Measurements from ENCODE around the gene POLR1D. TPM values are rescaled to one million over a fixed set of nuclear protein-coding genes. Genes with fewer than 3 reads are reported as not detected.
A peak's percentile ranks its signal among the peaks of the same experiment; 100 is the strongest.

The POLR1D gene
- 10 to 100 TPM; 58.2 to 92.3 (median 82.5) TPM for total RNA-seq
- 72.6 TPM for polyA plus RNA-seq
- long read RNA-seq, donor 1, transcript POLR1D-203 (3 exons, 2,036 nt) = minor isoform, 15 of 57 reads
- long read RNA-seq, donor 1, transcript POLR1D-201 (2 exons, 1,166 nt) = major isoform, 17 of 57 reads
- long read RNA-seq, donor 1, transcript POLR1D-207 (3 exons, 1,606 nt) = minor isoform, 5 of 57 reads
- long read RNA-seq, donor 1, partial matches to known transcripts = 0 of 57 reads
- long read RNA-seq, donor 1, other reads (novel, unspliced or antisense) = 19 of 57 reads
- long read RNA-seq, donor 2, transcript POLR1D-201 (2 exons, 1,166 nt) = minor isoform, 14 of 52 reads
- long read RNA-seq, donor 2, transcript POLR1D-203 (3 exons, 2,036 nt) = major isoform, 19 of 52 reads
- long read RNA-seq, donor 2, partial matches to known transcripts = 0 of 52 reads
- long read RNA-seq, donor 2, other reads (novel, unspliced or antisense) = 17 of 52 reads
- long read RNA-seq, donor 3, transcript POLR1D-203 (3 exons, 2,036 nt) = major isoform, 51 of 62 reads
- long read RNA-seq, donor 3, partial matches to known transcripts = 0 of 62 reads
- long read RNA-seq, donor 3, other reads (novel, unspliced or antisense) = 5 of 62 reads
- long read RNA-seq, donor 4, transcript POLR1D-201 (2 exons, 1,166 nt) = minor isoform, 14 of 55 reads
- long read RNA-seq, donor 4, transcript POLR1D-203 (3 exons, 2,036 nt) = major isoform, 29 of 55 reads
- long read RNA-seq, donor 4, partial matches to known transcripts = 0 of 55 reads
- long read RNA-seq, donor 4, other reads (novel, unspliced or antisense) = 8 of 55 reads

- peak; percentile 87 to 89 for ATAC-seq
Measured at GRCh38 chr13:27621366-27622101, at the start of gene POLR1D. POLR1D (plus strand) TSS chr13:27621892; CDS start chr13:27621984, 92 bp downstream.

GRCh38 chr13:27572234-27572901, 49.3 kb upstream of the POLR1D start:
- H3K27ac ChIP-seq (ENCODE audit: low read length) = no peak overlapping the region
- peaks cover 3% of the 10 kb centered on the region for H3K4me1 ChIP-seq (ENCODE audit: control insufficient read depth, insufficient read depth, low read length)
- intact Hi-C loops (cut with DNase I) = no loop called here
- ATAC-seq (no peak), DNase-seq (no peak)
- no peaks in the 10 kb centered on the region for H3K9me3 ChIP-seq (ENCODE audit: control insufficient read depth, low read length)
- no peak overlapping the region for H3K4me3 ChIP-seq (ENCODE audit: low read length)
- H3K27me3 ChIP-seq (ENCODE audit: control insufficient read depth, insufficient read depth) = no peaks in the 10 kb centered on the region

More at GRCh38 chr13:27621366-27622101, at the start of gene POLR1D:
- intact Hi-C loops (cut with DNase I) = no loop called here
- Histone ChIP-seq H3K4me1 (ENCODE audit: control insufficient read depth, insufficient read depth, low read length) (peaks cover 9% of the 10 kb centered on the region), H3K27ac (ENCODE audit: low read length) (peak within 1 kb of the TSS; percentile 99), H3K9me3 (ENCODE audit: control insufficient read depth, low read length) (no peaks in the 10 kb centered on the region), H3K4me3 (ENCODE audit: low read length) (peak within 1 kb of the TSS; percentile 53), H3K27me3 (ENCODE audit: control insufficient read depth, insufficient read depth) (no peaks in the 10 kb centered on the region)
- peak; percentile 79 to 90 (median 89) for DNase-seq
- WGBS = under 1% methylated on average over 71 of the region's 71 CpGs

GRCh38 chr13:27573265-27573664, 48.4 kb upstream of the POLR1D start:
- H3K9me3 ChIP-seq (ENCODE audit: control insufficient read depth, low read length) = no peaks in the 10 kb centered on the region
- H3K4me1 ChIP-seq (ENCODE audit: control insufficient read depth, insufficient read depth, low read length) = peaks cover 3% of the 10 kb centered on the region
- H3K4me3 ChIP-seq (ENCODE audit: low read length) = no peak overlapping the region
- DNase-seq (no peak), ATAC-seq (no peak)
- no peak overlapping the region for H3K27ac ChIP-seq (ENCODE audit: low read length)
- 77% methylated on average over 2 of the region's 2 CpGs for WGBS
- intact Hi-C loops (cut with DNase I) = no loop called here
- no peaks in the 10 kb centered on the region for H3K27me3 ChIP-seq (ENCODE audit: control insufficient read depth, insufficient read depth)

- ATAC-seq = no peak
- WGBS = 94% methylated on average over 1 of the region's 1 CpG
- H3K4me3 ChIP-seq (ENCODE audit: low read length) = no peak overlapping the region
- no peak overlapping the region for H3K27ac ChIP-seq (ENCODE audit: low read length)
- intact Hi-C loops (cut with DNase I) = no loop called here
- DNase-seq = no peak
- H3K4me1 ChIP-seq (ENCODE audit: control insufficient read depth, insufficient read depth, low read length) = peaks cover 3% of the 10 kb centered on the region
- no peaks in the 10 kb centered on the region for H3K27me3 ChIP-seq (ENCODE audit: control insufficient read depth, insufficient read depth)
- no peaks in the 10 kb centered on the region for H3K9me3 ChIP-seq (ENCODE audit: control insufficient read depth, low read length)
Measured at GRCh38 chr13:27574661-27575060, 47.0 kb upstream of the POLR1D start.

GRCh38 chr13:27578121-27579030, 43.3 kb upstream of the POLR1D start:
- H3K4me1 ChIP-seq (ENCODE audit: control insufficient read depth, insufficient read depth, low read length) = peaks cover 5% of the 10 kb centered on the region
- intact Hi-C loops (cut with DNase I) = no loop called here
- H3K4me3 ChIP-seq (ENCODE audit: low read length) = no peak overlapping the region
- 95% methylated on average over 6 of the region's 6 CpGs for WGBS
- H3K9me3 ChIP-seq (ENCODE audit: control insufficient read depth, low read length) = no peaks in the 10 kb centered on the region
- H3K27me3 ChIP-seq (ENCODE audit: control insufficient read depth, insufficient read depth) = no peaks in the 10 kb centered on the region
- no peak overlapping the region for H3K27ac ChIP-seq (ENCODE audit: low read length)
- ATAC-seq (no peak), DNase-seq (no peak)

- H3K27ac ChIP-seq (ENCODE audit: low read length) = no peak overlapping the region
- DNase-seq (no peak), ATAC-seq (peak in 1 of 2 donors; percentile 65)
- no peak overlapping the region for H3K4me3 ChIP-seq (ENCODE audit: low read length)
- H3K9me3 ChIP-seq (ENCODE audit: control insufficient read depth, low read length) = no peaks in the 10 kb centered on the region
- H3K4me1 ChIP-seq (ENCODE audit: control insufficient read depth, insufficient read depth, low read length) = peaks cover 8% of the 10 kb centered on the region
- intact Hi-C loops (cut with DNase I) = no loop called here
- no peaks in the 10 kb centered on the region for H3K27me3 ChIP-seq (ENCODE audit: control insufficient read depth, insufficient read depth)
- WGBS = 24% methylated on average over 4 of the region's 4 CpGs
Measured at GRCh38 chr13:27583645-27584044, 38.0 kb upstream of the POLR1D start.

- DNase-seq = no peak
- peaks cover 8% of the 10 kb centered on the region for H3K4me1 ChIP-seq (ENCODE audit: control insufficient read depth, insufficient read depth, low read length)
- 55% methylated on average over 5 of the region's 5 CpGs for WGBS
- no peak overlapping the region for H3K27ac ChIP-seq (ENCODE audit: low read length)
- intact Hi-C loops (cut with DNase I) = no loop called here
- H3K27me3 ChIP-seq (ENCODE audit: control insufficient read depth, insufficient read depth) = no peaks in the 10 kb centered on the region
- no peak overlapping the region for H3K4me3 ChIP-seq (ENCODE audit: low read length)
- peak; percentile 51 to 52 for ATAC-seq
- H3K9me3 ChIP-seq (ENCODE audit: control insufficient read depth, low read length) = no peaks in the 10 kb centered on the region
Measured at GRCh38 chr13:27587095-27587746, 34.5 kb upstream of the POLR1D start.

- H3K4me3 ChIP-seq (ENCODE audit: low read length) = no peak overlapping the region
- intact Hi-C loops (cut with DNase I) = no loop called here
- no peak for DNase-seq
- peaks cover 8% of the 10 kb centered on the region for H3K4me1 ChIP-seq (ENCODE audit: control insufficient read depth, insufficient read depth, low read length)
- H3K27ac ChIP-seq (ENCODE audit: low read length) = no peak overlapping the region
- H3K9me3 ChIP-seq (ENCODE audit: control insufficient read depth, low read length) = no peaks in the 10 kb centered on the region
- H3K27me3 ChIP-seq (ENCODE audit: control insufficient read depth, insufficient read depth) = no peaks in the 10 kb centered on the region
- 88% methylated on average over 1 of the region's 1 CpG for WGBS
- ATAC-seq = no peak
Measured at GRCh38 chr13:27588405-27588804, 33.3 kb upstream of the POLR1D start.

GRCh38 chr13:27592865-27593264, 28.8 kb upstream of the POLR1D start:
- DNase-seq = no peak
- H3K4me1 ChIP-seq (ENCODE audit: control insufficient read depth, insufficient read depth, low read length) = peaks cover 5% of the 10 kb centered on the region
- H3K27me3 ChIP-seq (ENCODE audit: control insufficient read depth, insufficient read depth) = no peaks in the 10 kb centered on the region
- no peak overlapping the region for H3K27ac ChIP-seq (ENCODE audit: low read length)
- no peak for ATAC-seq
- H3K9me3 ChIP-seq (ENCODE audit: control insufficient read depth, low read length) = no peaks in the 10 kb centered on the region
- intact Hi-C loops (cut with DNase I) = no loop called here
- no peak overlapping the region for H3K4me3 ChIP-seq (ENCODE audit: low read length)
